IMR-90 (cell line): Measurements from ENCODE around the gene TNRC18. TPM values are rescaled to one million over a fixed set of nuclear protein-coding genes. Genes with fewer than 3 reads are reported as not detected.
A peak's percentile ranks its signal among the peaks of the same experiment; 100 is the strongest.

ENCODE experiments used
- ATAC-seq: fragments of 200-7000 bp; cut with Tn5 transposase; 2 replicates; pipeline ENCODE4 v1.9.1; 2020; ENCODE audit warnings: low read depth, mild to moderate bottlenecking, moderate library complexity
- BruUV-seq: library from RNA; stranded (reverse); fragments of 400-500 nt; replicated peaks from 2 replicates; lab custom pipeline; 2021; lab: Mats Ljungman, UMichigan
- CTCF ChIA-PET: fragments of 300-600 bp; formaldehyde crosslinking; extraction: SDS; loops from one replicate; lab custom pipeline; 2021; ENCODE audit warnings: antibody characterized with exemption; lab: Yijun Ruan, JAX
- POLR2A ChIA-PET: fragments of 300-600 bp; sonication (Branson Sonifier 250); formaldehyde crosslinking; loops from one replicate; lab custom pipeline; 2022; ENCODE audit warnings: antibody characterized with exemption; ENCODE audit not compliant: unreplicated experiment; lab: Charles Lee
- DNase-seq: peaks from one replicate; pipeline ENCODE4 v3.0.0; 2013
- H2AFZ ChIP-seq: replicated peaks from 2 replicates; pipeline ENCODE3; 2013; ENCODE audit warnings: low read length, mild to moderate bottlenecking; ENCODE audit not compliant: poor library complexity
- H2AK5ac ChIP-seq: 2 replicates; pipeline ENCODE4 v1.6.1; 2013; ENCODE audit warnings: low read depth, low read length, inconsistent platforms
- H2AK9ac ChIP-seq: replicated peaks from 2 replicates; pipeline ENCODE3; 2013; ENCODE audit warnings: mild to moderate bottlenecking, low read depth, low read length, moderate library complexity; ENCODE audit not compliant: poor library complexity
- H2BK120ac ChIP-seq: 2 replicates; pipeline ENCODE4 v1.6.1; 2013; ENCODE audit warnings: low read depth, low read length, inconsistent platforms
- H2BK15ac ChIP-seq: 3 replicates; pipeline ENCODE4 v1.6.1; 2013; ENCODE audit warnings: low read depth, low read length, inconsistent platforms
- H2BK20ac ChIP-seq: 2 replicates; pipeline ENCODE4 v1.6.1; 2013; ENCODE audit warnings: low read depth, mild to moderate bottlenecking, inconsistent platforms, low read length, moderate library complexity
- H2BK5ac ChIP-seq: 2 replicates; pipeline ENCODE4 v1.6.1; 2013; ENCODE audit warnings: mild to moderate bottlenecking, low read depth, low read length, inconsistent platforms; ENCODE audit not compliant: poor library complexity, severe bottlenecking
- H3K14ac ChIP-seq: replicated peaks from 2 replicates; pipeline ENCODE4 v1.6.1; 2013; ENCODE audit warnings: low read depth, low read length, inconsistent platforms
- H3K18ac ChIP-seq: 2 replicates; pipeline ENCODE4 v1.6.1; 2013; ENCODE audit warnings: low read depth, low read length, control low read depth
- H3K23ac ChIP-seq: 2 replicates; pipeline ENCODE4 v1.6.1; 2013; ENCODE audit warnings: low read depth, low read length, inconsistent platforms
- H3K27ac ChIP-seq: 2 replicates; pipeline ENCODE4 v1.5.1; 2013; ENCODE audit warnings: mild to moderate bottlenecking, control low read depth, low read length; ENCODE audit not compliant: insufficient read depth
- H3K27me3 ChIP-seq: 2 replicates; pipeline ENCODE4 v1.6.1; 2013; ENCODE audit warnings: low read length; ENCODE audit not compliant: control insufficient read depth, insufficient read depth
- H3K36me3 ChIP-seq: 2 replicates; pipeline ENCODE4 v1.6.1; 2013; ENCODE audit warnings: low read length, mixed read lengths; ENCODE audit not compliant: control insufficient read depth, insufficient read depth
- H3K4ac ChIP-seq: 2 replicates; pipeline ENCODE4 v1.6.1; 2013; ENCODE audit warnings: low read depth, low read length, inconsistent platforms
- H3K4me1 ChIP-seq: 2 replicates; pipeline ENCODE4 v1.6.1; 2013; ENCODE audit warnings: low read length, mixed read lengths; ENCODE audit not compliant: control insufficient read depth, insufficient read depth
- H3K4me2 ChIP-seq: 2 replicates; pipeline ENCODE4 v1.6.1; 2013; ENCODE audit warnings: low read depth, mild to moderate bottlenecking, control low read depth, low read length, moderate library complexity
- H3K4me3 ChIP-seq: 2 replicates; pipeline ENCODE4 v1.5.1; 2013; ENCODE audit warnings: low read depth, mild to moderate bottlenecking, control low read depth, low read length, moderate library complexity; ENCODE audit not compliant: insufficient read depth
- H3K56ac ChIP-seq: 2 replicates; pipeline ENCODE4 v1.6.1; 2013; ENCODE audit warnings: low read length, inconsistent platforms; ENCODE audit not compliant: insufficient read depth; ENCODE audit errors: extremely low read depth
- H3K79me1 ChIP-seq, 2 experiments: 2 replicates each; pipeline ENCODE4 v1.6.1; 2013; ENCODE audit warnings: low read length in 2 of 2, inconsistent platforms in 1 of 2, low read depth in 1 of 2
- H3K9ac ChIP-seq: 2 replicates; pipeline ENCODE4 v1.6.1; 2013; ENCODE audit warnings: low read depth, low read length, control low read depth
- H3K9me1 ChIP-seq: 2 replicates; pipeline ENCODE4 v1.6.1; 2013; ENCODE audit warnings: low read length, inconsistent platforms; ENCODE audit not compliant: insufficient read depth
- H3K9me3 ChIP-seq: 2 replicates; pipeline ENCODE4 v1.6.1; 2013; ENCODE audit warnings: low read length; ENCODE audit not compliant: control insufficient read depth, insufficient read depth
- H4K20me1 ChIP-seq: 2 replicates; pipeline ENCODE4 v1.6.1; 2013; ENCODE audit warnings: low read length, inconsistent platforms; ENCODE audit not compliant: insufficient read depth
- H4K5ac ChIP-seq: 2 replicates; pipeline ENCODE4 v1.6.1; 2013; ENCODE audit warnings: mild to moderate bottlenecking, low read depth, low read length, control low read depth
- H4K8ac ChIP-seq, 2 experiments: 2 replicates each; pipeline ENCODE4 v1.6.1; 2013; ENCODE audit warnings: low read depth in 2 of 2, low read length in 2 of 2, control low read depth in 1 of 2, inconsistent platforms in 1 of 2
- H4K91ac ChIP-seq: 2 replicates; pipeline ENCODE4 v1.6.1; 2013; ENCODE audit warnings: low read depth, low read length, inconsistent platforms; ENCODE audit not compliant: insufficient read depth
- BHLHE40 ChIP-seq: fragments of 150-350 bp; IDR thresholded peaks from 2 replicates; pipeline ENCODE4 v1.6.1; 2016; ENCODE audit warnings: mild to moderate bottlenecking, low read depth, low read length
- CEBPB ChIP-seq: IDR thresholded peaks from 2 replicates; pipeline ENCODE4 v1.6.1; 2012; ENCODE audit warnings: low read depth, low read length, improper control_type of control experiment
- MAFK ChIP-seq: IDR thresholded peaks from 2 replicates; pipeline ENCODE4 v1.6.1; 2012; ENCODE audit warnings: low read depth, low read length, improper control_type of control experiment
- MXI1 ChIP-seq: IDR thresholded peaks from 2 replicates; pipeline ENCODE4 v1.6.1; 2012; ENCODE audit warnings: low read depth, mild to moderate bottlenecking, low read length, moderate library complexity, borderline replicate concordance
- WGBS, 2 experiments: methylation state at CpG; one replicate each; pipeline versions ENCODE4 v1.1.5 to v1.1.7; 2013; ENCODE audit warnings: missing lambda C conversion rate in 2 of 2; ENCODE audit not compliant: insufficient read length in 1 of 2; ENCODE audit errors: extremely low coverage in 2 of 2; 5-methylcytosine and 5-hydroxymethylcytosine counted together
- dilution Hi-C: fragments of 300-500 bp; cut with HindIII; formaldehyde crosslinking; loops from one replicate; pipeline ENCODE4 v1.14.3; 2018; ENCODE audit warnings: low sequenced_read_pairs; ENCODE audit not compliant: unreplicated experiment
- in situ Hi-C: fragments of 300-500 bp; cut with MboI; formaldehyde crosslinking; loops from 3 replicates; pipeline ENCODE4 v1.14.3; 2019; ENCODE audit warnings: low sequenced_read_pairs, inconsistent platforms, mixed read lengths
- intact Hi-C: fragments of 100-400 bp; cut with micrococcal nuclease; formaldehyde crosslinking; loops from 2 replicates; pipeline ENCODE4 v1.10.0; 2022
- polyA plus RNA-seq, 3 experiments: library from polyadenylated mRNA; depleted of rRNA; stranded (reverse); fragments of >200 nt; gene quantifications; 2 replicates each; pipeline ENCODE4 v1.2.3, GENCODE V29; 2012; ENCODE audit warnings: low replicate concordance in 1 of 3
- total RNA-seq: library from RNA; depleted of rRNA; stranded (reverse); fragments of >200 nt; gene quantifications from 2 replicates; pipeline ENCODE4 v1.2.3, GENCODE V29; 2012
- TF ChIP-seq, protein P1 (sequence below): conservative IDR thresholded peaks from 2 replicates; pipeline ENCODE4 v1.5.1; 2012; ENCODE audit warnings: mild to moderate bottlenecking, low read depth, low read length, improper control_type of control experiment
- TF ChIP-seq, protein P2 (sequence below): fragments of 150-350 bp; IDR thresholded peaks from 2 replicates; pipeline ENCODE4 v1.6.1; 2017; ENCODE audit warnings: mild to moderate bottlenecking, antibody characterized with exemption, low read length, low read depth

TNRC18 gene
- total and polyA plus RNA-seq, 2 of the 4 experiments (the other 2 are of a cell fraction): 4.7 to 29.6 TPM

DNA sequence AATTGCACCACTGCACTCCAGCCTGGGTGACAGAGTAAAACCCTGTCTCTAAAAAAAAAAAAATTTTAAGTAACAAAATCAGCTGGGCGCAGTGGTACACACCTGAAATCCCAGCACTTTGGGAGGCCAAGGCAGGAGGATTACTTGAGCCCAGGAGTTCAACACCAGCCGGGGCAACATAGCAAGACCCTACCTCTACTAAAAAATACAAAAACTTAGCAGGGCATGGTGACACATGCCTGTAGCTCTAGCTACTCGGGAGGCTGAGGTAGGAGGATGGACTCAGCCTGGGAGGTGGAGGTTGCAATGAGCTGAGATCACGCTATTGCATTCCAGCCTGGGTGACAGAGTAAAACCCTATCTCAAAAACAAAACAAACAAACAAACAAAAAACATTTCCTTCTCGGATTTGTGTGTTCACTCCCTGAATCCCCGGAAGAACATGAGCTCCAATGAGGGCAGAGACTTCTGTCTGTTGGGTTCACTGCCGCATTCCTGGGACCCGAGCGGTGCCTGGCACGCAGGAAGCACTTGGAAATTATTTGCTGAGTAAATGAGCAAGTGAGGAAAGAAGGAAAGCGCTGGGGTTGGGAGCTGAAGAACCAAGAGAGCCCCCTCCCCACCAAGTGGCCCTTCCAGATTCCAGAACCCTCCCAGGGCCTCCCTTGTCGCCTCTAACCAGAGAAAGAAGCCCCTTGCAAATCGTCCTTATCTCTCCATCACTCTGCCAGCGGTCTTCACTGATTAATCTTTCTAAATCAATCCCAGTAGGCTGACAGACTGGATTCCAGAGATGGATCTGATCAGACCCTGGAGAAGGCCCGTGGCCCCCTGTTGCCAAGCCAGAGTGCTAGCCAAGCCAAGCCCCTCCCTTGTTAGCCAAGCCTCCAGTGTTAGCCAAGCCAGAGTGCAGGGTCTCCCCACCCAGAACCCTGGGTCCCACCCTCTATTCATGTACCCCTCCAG, 6.2 kb downstream of the TNRC18 start:
- Histone ChIP-seq H3K56ac (no peak overlapping the region), H4K91ac (no peak overlapping the region; the same call in 1 of the 2 replicates), H3K4ac (peak overlapping the region; percentile 55; the same call in 1 of the 2 replicates), H3K27ac (peak overlapping the region; percentile 92), H3K23ac (no peak overlapping the region), H3K4me3 (no peak overlapping the region), H4K5ac (no peak overlapping the region), H3K14ac (no peak overlapping the region), H3K4me2 (peak overlapping the region; percentile 79; the same call in 1 of the 2 replicates), H3K9ac (0 out of 2 replicates have a peak overlapping the region, but pooled peaks have one; percentile 76), H2AK5ac (peak overlapping the region; percentile 44), H2BK20ac (no peak overlapping the region), H3K4me1 (peaks cover 18% of the 10 kb centered on the region), H3K18ac (no peak overlapping the region), H2BK120ac (no peak overlapping the region), H2AFZ (no peak overlapping the region), H4K20me1 (peaks cover 64% of the 10 kb centered on the region), H3K79me1 (peaks cover 3 to 52% of the 10 kb centered on the region in 2 experiments; a peak in 2 of 4 replicates), H2BK5ac (peak overlapping the region; percentile 22), H3K36me3 (peaks cover 15% of the 10 kb centered on the region; the same call in 1 of the 2 replicates), H4K8ac (peak overlapping the region in 1 of 2 experiments; percentile 27; a peak in 1 of 4 replicates), H3K9me3 (no peaks in the 10 kb centered on the region), H3K9me1 (peaks cover 12% of the 10 kb centered on the region; the same call in 1 of the 2 replicates), H2AK9ac (peak overlapping the region; percentile 96), H2BK15ac (no peak overlapping the region), H3K27me3 (no peaks in the 10 kb centered on the region)
- DNase-seq (peak; percentile 54), ATAC-seq (0 out of 2 replicates have a peak, but pooled peaks have one; percentile 10)
- CTCF ChIA-PET: interaction anchor here (1.0 kb wide), 1 partner anchor 77 kb away, joined by 5 read pairs; no protein-coding TSS in a partner anchor
- BruUV-seq: no TSS peak
- WGBS, 2 experiments: 26% methylated on average over 3 of the region's 15 CpGs; no CpG with 5 or more reads in 1 of the 2 experiments
- intact Hi-C loops: no loop called here
- POLR2A ChIA-PET: interaction anchor here (0.5 to 0.6 kb wide), 2 partner anchors 15 to 173 kb away, joined by 4 to 7 read pairs; no protein-coding TSS in a partner anchor
- TF ChIP-seq, protein P1, sequence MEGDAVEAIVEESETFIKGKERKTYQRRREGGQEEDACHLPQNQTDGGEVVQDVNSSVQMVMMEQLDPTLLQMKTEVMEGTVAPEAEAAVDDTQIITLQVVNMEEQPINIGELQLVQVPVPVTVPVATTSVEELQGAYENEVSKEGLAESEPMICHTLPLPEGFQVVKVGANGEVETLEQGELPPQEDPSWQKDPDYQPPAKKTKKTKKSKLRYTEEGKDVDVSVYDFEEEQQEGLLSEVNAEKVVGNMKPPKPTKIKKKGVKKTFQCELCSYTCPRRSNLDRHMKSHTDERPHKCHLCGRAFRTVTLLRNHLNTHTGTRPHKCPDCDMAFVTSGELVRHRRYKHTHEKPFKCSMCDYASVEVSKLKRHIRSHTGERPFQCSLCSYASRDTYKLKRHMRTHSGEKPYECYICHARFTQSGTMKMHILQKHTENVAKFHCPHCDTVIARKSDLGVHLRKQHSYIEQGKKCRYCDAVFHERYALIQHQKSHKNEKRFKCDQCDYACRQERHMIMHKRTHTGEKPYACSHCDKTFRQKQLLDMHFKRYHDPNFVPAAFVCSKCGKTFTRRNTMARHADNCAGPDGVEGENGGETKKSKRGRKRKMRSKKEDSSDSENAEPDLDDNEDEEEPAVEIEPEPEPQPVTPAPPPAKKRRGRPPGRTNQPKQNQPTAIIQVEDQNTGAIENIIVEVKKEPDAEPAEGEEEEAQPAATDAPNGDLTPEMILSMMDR: no peak
- TF ChIP-seq MXI1 (no peak), MAFK (no peak), BHLHE40 (no peak), CEBPB (no peak)
- TF ChIP-seq, protein P2, sequence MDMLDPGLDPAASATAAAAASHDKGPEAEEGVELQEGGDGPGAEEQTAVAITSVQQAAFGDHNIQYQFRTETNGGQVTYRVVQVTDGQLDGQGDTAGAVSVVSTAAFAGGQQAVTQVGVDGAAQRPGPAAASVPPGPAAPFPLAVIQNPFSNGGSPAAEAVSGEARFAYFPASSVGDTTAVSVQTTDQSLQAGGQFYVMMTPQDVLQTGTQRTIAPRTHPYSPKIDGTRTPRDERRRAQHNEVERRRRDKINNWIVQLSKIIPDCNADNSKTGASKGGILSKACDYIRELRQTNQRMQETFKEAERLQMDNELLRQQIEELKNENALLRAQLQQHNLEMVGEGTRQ: no peak
- in situ Hi-C loops: no loop called here
- dilution Hi-C loops: no loop called here
